HFFc6 (cell line): ENCODE measurements around the gene SPATA16. TPM values are rescaled to one million over a fixed set of nuclear protein-coding genes. Genes with fewer than 3 reads are reported as not detected.
"Not testable (repeated sequence)": the region's sequence is repeated elsewhere in the genome, so short reads cannot be mapped to it uniquely, and the experiment has no call there.

Experiments
- DNase-seq: peaks from one replicate; pipeline ENCODE4 v3.0.0-alpha.2; 2018
- H3K27ac Mint-ChIP-seq: 2 replicates; pipeline ENCODE4 v1.8.0; 2020; ENCODE audit warnings: mild to moderate bottlenecking, mixed read lengths
- H3K27me3 Mint-ChIP-seq: 2 replicates; pipeline ENCODE4 v1.8.0; 2021; ENCODE audit warnings: mild to moderate bottlenecking, moderate library complexity, mixed read lengths; ENCODE audit not compliant: insufficient read depth
- H3K36me3 Mint-ChIP-seq: 2 replicates; pipeline ENCODE4 v1.8.0; 2021; ENCODE audit warnings: low read depth, mixed read lengths
- H3K4me1 Mint-ChIP-seq: 2 replicates; pipeline ENCODE4 v1.8.0; 2020; ENCODE audit warnings: low read depth, mixed read lengths
- H3K4me3 Mint-ChIP-seq: 2 replicates; pipeline ENCODE4 v1.8.0; 2020; ENCODE audit warnings: mild to moderate bottlenecking, moderate library complexity, mixed read lengths
- H3K9me3 Mint-ChIP-seq: 2 replicates; pipeline ENCODE4 v1.8.0; 2020; ENCODE audit warnings: mild to moderate bottlenecking, mixed read lengths
- CTCF ChIP-seq: fragments of 200-600 bp; sonication (generic); IDR thresholded peaks from 2 replicates; pipeline ENCODE4 v1.5.0; 2021; ENCODE audit warnings: antibody characterized with exemption, mild to moderate bottlenecking
- long read RNA-seq: library from polyadenylated mRNA; unstranded; transcript quantifications from one replicate; pipeline ENCODE4 v2.0.0, GENCODE V29; 2019
- total RNA-seq, 6 experiments: library from RNA; stranded (reverse); fragmentation: NEBNext Ultra II Directional; extraction: Animal tissue kit (Norgen Biotek cat#: 25700); gene quantifications; 2 replicates in 1 of 6; 3 replicates in 5 of 6; pipeline ENCODE4 v1.2.3, GENCODE V29; 2021

Gene SPATA16
- not detected for total RNA-seq
- long read RNA-seq = 0 reads

- Mint-ChIP-seq H3K9me3 (peaks cover 3% of the 10 kb centered on the region; the same call in 1 of the 2 replicates), H3K27ac (no peak within 1 kb of the TSS), H3K4me3 (no peak within 1 kb of the TSS), H3K36me3 (no peaks in the 10 kb centered on the region), H3K27me3 (no peaks in the 10 kb centered on the region), H3K4me1 (no peaks in the 10 kb centered on the region)
- TF ChIP-seq CTCF = no peak
- DNase-seq = no peak
Measured at GRCh38 chr3:173140986-173141385, at the start of gene SPATA16. Gene SPATA16 (minus strand): TSS chr3:173141235. CDS start chr3:173117731, 23,504 bp downstream.

GRCh38 chr3:173183022-173183421, 42.0 kb upstream of the SPATA16 start:
- H3K27ac Mint-ChIP-seq, H3K4me3 Mint-ChIP-seq, DNase-seq, H3K4me1 Mint-ChIP-seq, H3K36me3 Mint-ChIP-seq, H3K27me3 Mint-ChIP-seq: not testable (repeated sequence)
- H3K9me3 Mint-ChIP-seq = peaks cover 28% of the 10 kb centered on the region

GRCh38 chr3:173173652-173174051, 32.6 kb upstream of the SPATA16 start:
- TF ChIP-seq CTCF = no peak
- Mint-ChIP-seq H3K9me3 (peaks cover 9% of the 10 kb centered on the region; the same call in 1 of the 2 replicates), H3K4me3 (no peak overlapping the region), H3K4me1 (no peaks in the 10 kb centered on the region), H3K36me3 (no peaks in the 10 kb centered on the region), H3K27ac (no peak overlapping the region), H3K27me3 (no peaks in the 10 kb centered on the region; the same call in 1 of the 2 replicates)
- no peak for DNase-seq

GRCh38 chr3:173159139-173159538, 18.1 kb upstream of the SPATA16 start:
- DNase-seq, H3K4me3 Mint-ChIP-seq, H3K27me3 Mint-ChIP-seq, H3K4me1 Mint-ChIP-seq, H3K36me3 Mint-ChIP-seq, H3K27ac Mint-ChIP-seq: not testable (repeated sequence)
- 0 out of 2 replicates have a peak, but pooled peaks cover 11% of the 10 kb centered on the region for H3K9me3 Mint-ChIP-seq

- H3K4me1 Mint-ChIP-seq, DNase-seq, H3K4me3 Mint-ChIP-seq, H3K36me3 Mint-ChIP-seq, H3K27me3 Mint-ChIP-seq, H3K27ac Mint-ChIP-seq: not testable (repeated sequence)
- H3K9me3 Mint-ChIP-seq = 0 out of 2 replicates have a peak, but pooled peaks cover 11% of the 10 kb centered on the region
Measured at GRCh38 chr3:173156533-173156932, 15.5 kb upstream of the SPATA16 start.

GRCh38 chr3:173153631-173154030, 12.6 kb upstream of the SPATA16 start:
- peaks cover 1% of the 10 kb centered on the region; the same call in 1 of the 2 replicates for H3K9me3 Mint-ChIP-seq
- no peak overlapping the region for H3K4me3 Mint-ChIP-seq
- no peaks in the 10 kb centered on the region for H3K27me3 Mint-ChIP-seq
- no peak for TF ChIP-seq CTCF
- no peak overlapping the region for H3K27ac Mint-ChIP-seq
- H3K4me1 Mint-ChIP-seq = no peaks in the 10 kb centered on the region
- H3K36me3 Mint-ChIP-seq = no peaks in the 10 kb centered on the region
- DNase-seq = no peak

- no peaks in the 10 kb centered on the region for H3K4me1 Mint-ChIP-seq
- H3K36me3 Mint-ChIP-seq = no peaks in the 10 kb centered on the region
- no peak for DNase-seq
- no peak overlapping the region for H3K27ac Mint-ChIP-seq
- no peaks in the 10 kb centered on the region for H3K9me3 Mint-ChIP-seq
- TF ChIP-seq CTCF = no peak
- no peak overlapping the region for H3K4me3 Mint-ChIP-seq
- no peaks in the 10 kb centered on the region for H3K27me3 Mint-ChIP-seq
Measured at GRCh38 chr3:173139420-173139819, 1.6 kb downstream of the SPATA16 start.
